ENCODE measurements around the gene DEPDC7.

GRCh38 chr11:32991898-32992297 is 23.8 kb upstream of the DEPDC7 start:
- TF ChIP-seq CTCF (IDR thresholded peaks at IDR 0.05), result no peak
- TF ChIP-seq POLR2A (IDR thresholded peaks at IDR 0.05), result no peak
- no peak for TF ChIP-seq POLR2AphosphoS5 (IDR thresholded peaks at IDR 0.05)

All from breast epithelium (tissue), 3 donors.